Uterus (tissue), 2 donors: Measurements from ENCODE around the gene GAS1.

ENCODE experiments used
- POLR2A ChIP-seq, 2 donors: fragments of 450-650 bp; IDR thresholded peaks; one replicate each; pipeline ENCODE4 v1.6.1; 2016; ENCODE audit warnings: antibody characterized with exemption in 2 of 2, mild to moderate bottlenecking in 1 of 2, moderate library complexity in 1 of 2
- TF ChIP-seq, protein P1 (sequence below), 4 experiments: fragments of 200-600 bp in 2 of 4; fragments of 450-650 bp in 2 of 4; sonication (generic) in 2 of 4; IDR thresholded peaks; one replicate each; pipeline ENCODE4 v1.5.1; 2016 to 2019; ENCODE audit warnings: antibody characterized with exemption in 4 of 4, mild to moderate bottlenecking in 2 of 4, moderate library complexity in 1 of 4

DNA sequence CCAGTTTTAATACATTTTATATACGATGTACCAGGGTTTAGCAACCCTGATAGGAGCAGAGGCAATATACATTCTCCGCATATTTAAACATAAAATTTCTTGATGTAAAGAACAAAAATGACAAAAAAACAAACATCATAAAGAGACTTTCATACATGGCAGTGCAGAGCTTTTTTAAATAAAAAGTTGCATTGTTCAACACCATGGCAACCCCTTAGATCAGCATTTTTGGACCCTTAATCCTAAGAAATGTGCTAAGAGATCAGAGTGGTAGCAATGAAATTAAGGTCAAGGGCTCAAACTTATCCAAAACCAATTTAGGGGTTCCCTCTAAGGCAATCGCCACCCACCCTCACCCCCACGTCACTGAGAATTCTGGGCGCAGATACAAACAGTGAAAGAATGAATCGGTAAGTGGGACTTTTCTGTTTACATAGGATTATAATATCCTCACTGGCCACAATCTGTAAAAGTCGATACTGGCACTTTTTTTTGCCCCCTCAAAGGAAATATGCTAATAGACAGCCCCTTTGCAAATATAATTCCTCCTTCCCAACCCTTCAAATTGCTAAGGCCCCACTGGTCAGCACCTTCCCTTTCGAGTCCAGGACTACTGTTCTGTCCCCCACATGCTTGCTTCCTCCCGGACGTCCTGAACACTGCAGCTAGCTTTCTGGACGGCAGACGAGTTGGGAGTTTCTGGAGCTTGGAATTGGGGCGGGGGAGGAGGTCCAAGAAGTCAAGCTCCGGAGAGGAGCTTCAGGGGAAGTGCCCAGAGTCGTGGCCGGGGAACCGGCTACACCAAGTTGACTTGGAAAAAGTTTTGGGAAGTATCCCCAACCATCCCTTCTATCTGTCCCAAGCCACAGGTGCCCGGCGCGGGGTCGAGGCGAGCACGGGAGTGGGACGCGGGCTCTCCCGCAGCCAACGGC, 2.2 kb downstream of the GAS1 start:
- TF ChIP-seq POLR2A (IDR thresholded peaks at IDR 0.05), result no peak
- TF ChIP-seq, protein P1, sequence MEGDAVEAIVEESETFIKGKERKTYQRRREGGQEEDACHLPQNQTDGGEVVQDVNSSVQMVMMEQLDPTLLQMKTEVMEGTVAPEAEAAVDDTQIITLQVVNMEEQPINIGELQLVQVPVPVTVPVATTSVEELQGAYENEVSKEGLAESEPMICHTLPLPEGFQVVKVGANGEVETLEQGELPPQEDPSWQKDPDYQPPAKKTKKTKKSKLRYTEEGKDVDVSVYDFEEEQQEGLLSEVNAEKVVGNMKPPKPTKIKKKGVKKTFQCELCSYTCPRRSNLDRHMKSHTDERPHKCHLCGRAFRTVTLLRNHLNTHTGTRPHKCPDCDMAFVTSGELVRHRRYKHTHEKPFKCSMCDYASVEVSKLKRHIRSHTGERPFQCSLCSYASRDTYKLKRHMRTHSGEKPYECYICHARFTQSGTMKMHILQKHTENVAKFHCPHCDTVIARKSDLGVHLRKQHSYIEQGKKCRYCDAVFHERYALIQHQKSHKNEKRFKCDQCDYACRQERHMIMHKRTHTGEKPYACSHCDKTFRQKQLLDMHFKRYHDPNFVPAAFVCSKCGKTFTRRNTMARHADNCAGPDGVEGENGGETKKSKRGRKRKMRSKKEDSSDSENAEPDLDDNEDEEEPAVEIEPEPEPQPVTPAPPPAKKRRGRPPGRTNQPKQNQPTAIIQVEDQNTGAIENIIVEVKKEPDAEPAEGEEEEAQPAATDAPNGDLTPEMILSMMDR (IDR thresholded peaks at IDR 0.05), result no peak
